ENCODE measurements around the gene MACROD2.
"Not testable (repeated sequence)": the region's sequence is repeated elsewhere in the genome, so short reads cannot be mapped to it uniquely, and the experiment has no call there.

The MACROD2 gene

GRCh38 chr20:15327123-15327522 is 1331.8 kb downstream of the MACROD2 start:
- no peak for FAIRE-seq

DNA sequence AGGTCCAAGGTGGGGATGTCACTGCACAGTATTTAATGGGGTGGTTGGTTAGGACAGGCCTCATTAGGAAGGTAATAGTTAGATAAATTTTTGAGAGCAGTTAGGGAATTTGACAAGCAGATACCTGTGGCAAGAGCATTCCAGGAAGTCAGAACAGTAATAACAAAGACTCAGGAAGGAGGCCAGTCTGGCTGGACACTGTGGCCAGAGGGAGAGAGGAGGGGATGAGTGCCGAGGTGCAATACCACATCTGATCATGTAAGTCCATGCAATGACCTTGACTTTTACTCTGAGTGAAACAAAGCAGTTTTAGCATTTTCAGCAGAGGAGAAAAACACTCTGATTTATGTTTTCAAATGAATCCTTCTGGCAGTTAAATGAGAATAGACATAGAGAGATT is 1332.8 kb downstream of the MACROD2 start:
- FAIRE-seq, result no peak

DNA sequence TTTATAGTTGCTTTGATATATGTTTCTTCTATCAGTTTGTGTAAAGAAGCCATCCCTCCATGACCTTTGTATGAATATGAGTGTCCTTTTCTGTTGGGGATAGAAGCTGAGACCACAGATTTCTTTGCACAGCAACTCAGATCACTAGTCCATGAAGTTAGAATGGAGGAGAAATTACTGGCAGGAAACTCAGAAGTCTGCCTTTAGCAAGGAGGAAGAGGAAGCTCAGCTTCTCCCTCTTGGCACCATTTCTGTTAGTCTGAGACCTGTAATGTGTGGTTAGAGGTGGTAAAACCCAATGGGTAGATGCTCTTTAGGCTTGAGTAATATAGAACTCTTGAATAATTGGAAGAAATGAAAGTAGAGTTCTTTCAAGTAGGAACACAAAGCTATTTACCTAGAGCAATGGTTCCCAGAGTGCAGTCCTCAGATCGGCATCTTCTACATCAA is 1337.4 kb downstream of the MACROD2 start:
- no peak for FAIRE-seq

DNA sequence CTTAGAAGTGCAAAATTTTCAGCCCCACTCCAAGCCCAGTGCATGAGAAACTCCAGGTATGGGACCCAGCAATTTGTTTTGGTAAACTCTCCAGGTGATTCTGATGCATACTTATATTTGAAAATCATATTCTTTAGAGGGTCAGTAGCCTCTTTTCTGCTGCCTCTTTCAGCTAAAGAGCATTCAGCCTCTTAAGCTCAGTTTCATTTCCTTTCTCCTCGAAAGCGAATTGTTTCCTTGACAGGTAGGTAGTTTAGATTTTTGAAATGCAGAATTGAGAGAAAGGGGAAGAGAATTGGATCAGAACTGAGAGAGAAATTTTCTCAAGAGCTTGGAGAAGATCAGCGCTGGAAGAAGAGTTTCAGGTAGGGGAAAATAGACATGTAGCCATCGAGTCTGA is 1337.9 kb downstream of the MACROD2 start:
- no peak for FAIRE-seq

- no peak for FAIRE-seq
These were observed 1340.7 kb downstream of the MACROD2 start for GRCh38 chr20:15336011-15336410.

DNA sequence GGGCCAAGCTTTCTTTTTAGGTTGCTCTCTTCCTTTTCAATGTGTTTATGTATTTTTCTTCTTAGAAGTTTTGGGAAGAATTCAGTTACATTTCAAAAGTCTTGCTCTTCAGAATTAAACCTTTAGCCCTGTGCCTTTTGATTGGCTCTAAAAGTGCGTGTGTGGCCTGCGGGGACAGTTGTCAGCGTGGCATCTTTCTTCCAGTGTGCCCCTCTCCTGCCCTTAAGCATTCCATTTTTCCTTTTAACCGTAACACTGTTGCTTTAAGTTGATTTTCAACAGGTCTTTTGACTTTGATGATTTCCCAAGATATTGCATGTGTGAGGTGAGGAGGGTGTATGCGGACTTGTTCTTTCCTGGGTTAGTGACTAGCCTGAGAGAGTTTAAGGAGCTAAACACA is 1341.2 kb downstream of the MACROD2 start:
- no peak for FAIRE-seq

- FAIRE-seq, result no peak
These were observed 1343.9 kb downstream of the MACROD2 start for GRCh38 chr20:15339264-15339663.

DNA sequence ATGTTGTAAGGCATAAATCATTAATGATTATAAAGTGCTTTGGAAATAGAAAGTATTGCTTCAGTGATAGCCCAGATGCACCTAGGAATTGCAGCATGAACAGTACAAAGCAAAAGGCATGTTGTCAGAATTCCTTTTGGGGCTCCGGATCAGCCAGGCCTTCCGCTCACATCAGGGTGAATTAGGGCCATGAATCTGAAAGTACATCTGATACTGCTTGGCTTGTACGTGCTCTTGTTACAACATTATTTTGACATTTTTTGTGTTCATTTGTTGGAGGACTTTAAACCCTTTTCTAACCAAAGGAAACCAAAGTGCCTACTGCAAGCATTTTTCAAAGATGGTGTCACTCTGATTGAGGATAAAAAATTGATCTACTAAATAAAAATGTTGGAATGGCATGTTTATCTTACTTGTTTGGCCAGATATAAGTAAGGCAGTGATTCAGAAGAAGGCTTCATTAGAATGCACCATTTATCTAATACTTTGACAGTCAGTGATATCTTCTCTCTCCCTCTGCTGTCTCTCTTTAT is 1347.7 kb downstream of the MACROD2 start:
- FAIRE-seq, result no peak

GRCh38 chr20:15345287-15345686 is 1350.0 kb downstream of the MACROD2 start:
- no peak for FAIRE-seq

DNA sequence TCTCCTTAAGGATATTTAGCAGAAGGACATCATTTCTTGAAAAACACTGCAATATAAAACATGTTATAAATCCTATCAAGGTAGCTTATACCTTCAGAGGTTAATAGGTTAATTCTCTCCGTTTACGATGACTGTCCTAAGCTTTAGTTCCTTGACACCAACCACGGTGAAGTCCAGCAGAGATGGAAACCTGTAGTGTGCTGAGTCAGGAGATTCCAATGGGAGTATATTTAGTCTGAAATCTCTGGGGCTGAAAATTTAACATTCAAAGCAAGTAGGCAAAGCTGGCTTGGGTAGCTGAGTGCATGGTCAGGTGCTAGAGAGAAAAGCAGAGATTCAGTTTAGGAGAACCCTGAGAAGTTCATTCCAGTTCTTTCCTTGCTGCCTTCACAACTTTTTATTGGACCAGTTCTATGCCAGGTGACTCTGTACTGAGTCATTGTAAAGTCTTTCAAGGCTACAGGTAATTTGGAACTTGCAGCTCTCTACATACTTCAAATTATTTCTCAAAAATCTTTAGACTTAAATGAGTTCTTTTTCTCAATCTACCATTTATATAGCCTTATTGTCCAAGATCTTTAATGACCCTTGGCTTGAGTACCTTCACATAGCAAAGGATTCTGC is 1351.5 kb downstream of the MACROD2 start:
- no peak for FAIRE-seq

DNA sequence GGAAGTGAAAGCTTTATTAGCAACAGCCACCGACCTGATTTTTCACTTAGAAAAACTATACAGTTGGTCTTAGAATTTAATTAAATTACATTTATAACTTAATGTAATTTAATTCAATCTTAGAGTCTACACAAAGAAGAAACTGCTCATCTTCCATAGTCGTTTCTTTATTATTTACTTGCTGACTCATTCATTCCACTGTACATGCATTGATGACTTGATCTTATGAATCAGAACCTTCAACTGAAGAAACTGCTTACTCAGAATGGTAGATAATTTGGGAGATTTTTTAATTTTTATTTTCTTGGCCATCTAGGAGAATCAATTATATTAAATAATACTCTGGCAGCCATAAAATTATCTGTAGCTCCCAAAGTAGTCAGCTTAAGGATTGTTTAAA is 1363.7 kb downstream of the MACROD2 start:
- FAIRE-seq, result no peak

GRCh38 chr20:15362849-15363248 is 1367.5 kb downstream of the MACROD2 start:
- no peak for FAIRE-seq

- no peak for FAIRE-seq
These were observed 1369.5 kb downstream of the MACROD2 start for GRCh38 chr20:15364781-15365180.

DNA sequence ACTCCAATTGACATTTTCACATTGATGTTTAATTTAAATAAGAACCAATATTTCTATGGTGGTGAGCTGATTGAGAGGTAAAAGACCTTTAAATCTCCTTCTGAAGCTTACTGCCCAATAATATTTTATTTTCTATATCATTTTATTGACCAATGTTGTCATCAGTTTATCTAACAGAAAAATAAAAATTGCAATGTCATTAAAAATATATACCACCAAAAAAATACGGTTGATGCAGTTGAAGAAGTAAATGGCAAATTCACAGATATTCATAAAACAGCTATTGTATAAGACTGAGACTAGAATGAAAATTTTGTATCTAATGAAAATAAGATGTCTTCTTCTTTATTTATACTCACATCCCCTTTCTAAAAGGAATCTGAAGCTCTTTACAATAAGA is 1375.1 kb downstream of the MACROD2 start:
- no peak for FAIRE-seq

DNA sequence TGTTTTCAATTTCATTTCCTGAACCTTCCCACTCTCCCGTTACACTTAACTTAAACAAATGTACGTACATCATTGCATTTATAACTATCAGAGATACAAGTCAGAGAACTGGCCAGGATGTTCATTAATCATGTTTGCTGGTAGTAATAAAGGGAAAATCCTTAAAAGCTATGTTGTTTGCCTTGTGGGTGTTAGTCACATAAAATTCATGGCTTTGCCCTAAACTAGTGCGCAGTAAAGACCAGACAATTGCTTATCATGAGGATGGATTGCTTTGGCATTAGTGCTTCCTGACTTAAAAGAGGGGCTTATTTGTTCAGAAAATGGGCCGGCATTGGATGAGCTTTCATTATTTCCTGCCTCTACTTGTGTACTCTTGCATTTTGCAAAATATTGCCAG is 1379.4 kb downstream of the MACROD2 start:
- no peak for FAIRE-seq

- FAIRE-seq, result no peak
These were observed 1380.5 kb downstream of the MACROD2 start for GRCh38 chr20:15375836-15376235.

DNA sequence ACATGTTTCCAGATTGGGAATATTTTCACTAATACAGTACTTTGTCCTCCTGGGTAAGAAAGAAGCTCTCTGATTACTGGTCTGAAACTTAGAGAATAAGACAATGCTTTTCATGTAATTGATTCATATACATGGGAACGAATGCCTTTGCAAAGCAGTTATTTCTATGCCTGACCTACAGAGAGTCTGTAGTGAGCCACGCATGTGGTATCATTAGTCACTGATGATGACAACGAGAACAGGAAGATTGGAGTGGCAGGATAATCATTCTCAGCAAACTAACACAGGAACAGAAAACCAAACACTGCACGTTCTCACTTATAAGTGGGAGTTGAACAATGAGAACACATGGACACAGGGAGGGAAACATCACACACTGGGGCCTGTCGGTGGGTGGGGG is 1382.3 kb downstream of the MACROD2 start:
- not testable (repeated sequence) for FAIRE-seq

- no peak for FAIRE-seq
These were observed 1382.8 kb downstream of the MACROD2 start for GRCh38 chr20:15378151-15378550.

DNA sequence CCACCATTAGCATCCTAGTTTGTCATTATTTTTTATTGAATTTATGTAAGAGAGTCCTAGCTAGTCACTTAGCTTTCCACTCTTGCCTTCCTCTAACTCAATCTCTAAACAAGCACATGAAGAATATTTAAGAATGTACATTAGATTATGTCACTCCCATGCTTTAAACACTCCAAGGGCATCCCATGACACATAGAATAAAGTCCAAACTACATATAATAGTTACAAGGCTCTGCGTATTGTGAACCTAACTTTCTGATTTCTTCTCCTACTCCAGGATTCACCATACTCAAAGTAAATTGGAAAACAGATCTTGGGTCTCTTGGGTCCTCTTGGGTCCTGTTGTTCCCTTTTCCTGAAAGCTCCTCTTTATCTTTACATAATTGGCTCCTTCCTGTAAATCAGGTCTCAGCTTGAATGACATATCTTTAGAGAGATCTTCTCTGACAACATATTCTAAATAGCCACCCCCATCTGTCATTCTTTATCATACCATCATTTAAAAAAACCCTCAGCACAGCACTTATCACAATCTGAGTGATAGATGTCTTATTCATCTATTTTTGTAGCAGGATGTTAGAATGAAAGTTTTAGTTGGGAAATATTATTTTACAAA is 1384.5 kb downstream of the MACROD2 start:
- no peak for FAIRE-seq

DNA sequence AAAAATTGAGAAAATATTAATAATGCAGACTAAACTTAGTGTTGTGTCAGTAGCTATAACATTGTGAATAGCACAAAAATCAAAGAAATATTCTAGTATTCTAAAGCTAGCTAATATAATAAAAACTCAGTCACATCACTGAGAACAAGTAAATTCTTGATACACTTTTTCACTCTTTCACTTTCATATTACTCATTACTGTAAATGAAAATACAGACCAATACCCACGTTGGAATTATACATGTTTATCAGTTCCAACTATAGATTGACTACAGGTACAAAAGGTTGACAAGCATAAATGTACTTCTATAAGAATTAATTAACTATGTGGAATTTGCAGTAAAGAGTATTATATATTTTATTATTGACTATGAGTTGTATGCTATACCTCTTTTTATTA is 1385.5 kb downstream of the MACROD2 start:
- no peak for FAIRE-seq

- no peak for FAIRE-seq
These were observed 1391.9 kb downstream of the MACROD2 start for GRCh38 chr20:15387228-15387627.

GRCh38 chr20:15395457-15395856 is 1400.1 kb downstream of the MACROD2 start:
- FAIRE-seq, result no peak

- FAIRE-seq, result no peak
These were observed 1400.7 kb downstream of the MACROD2 start for GRCh38 chr20:15396026-15396425.

DNA sequence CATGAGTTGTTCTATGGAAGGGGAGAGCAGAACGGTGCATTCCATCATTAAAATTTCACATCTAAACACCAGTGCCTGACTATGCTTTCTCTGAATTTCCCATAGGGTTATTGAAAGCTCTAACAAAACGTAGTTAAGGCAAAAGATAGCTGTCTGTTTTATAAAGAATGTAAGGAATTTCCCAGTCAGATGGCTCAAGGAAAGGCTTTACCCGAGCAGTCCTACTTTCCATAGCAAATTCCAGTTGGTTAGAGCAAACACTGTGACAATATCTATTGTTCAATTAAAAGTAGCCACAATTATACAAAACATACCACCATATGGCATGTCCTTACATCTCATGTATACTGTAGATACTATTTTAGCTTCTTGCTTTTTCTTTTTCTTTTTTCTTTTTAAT is 1401.6 kb downstream of the MACROD2 start:
- no peak for FAIRE-seq

GRCh38 chr20:15399781-15400180 is 1404.5 kb downstream of the MACROD2 start:
- no peak for FAIRE-seq

Data from colon (tissue), 2 donors.